ENCODE data around the gene VAMP1.
"Not testable (repeated sequence)": the region's sequence is repeated elsewhere in the genome, so short reads cannot be mapped to it uniquely, and the experiment has no call there.

The VAMP1 gene

DNA sequence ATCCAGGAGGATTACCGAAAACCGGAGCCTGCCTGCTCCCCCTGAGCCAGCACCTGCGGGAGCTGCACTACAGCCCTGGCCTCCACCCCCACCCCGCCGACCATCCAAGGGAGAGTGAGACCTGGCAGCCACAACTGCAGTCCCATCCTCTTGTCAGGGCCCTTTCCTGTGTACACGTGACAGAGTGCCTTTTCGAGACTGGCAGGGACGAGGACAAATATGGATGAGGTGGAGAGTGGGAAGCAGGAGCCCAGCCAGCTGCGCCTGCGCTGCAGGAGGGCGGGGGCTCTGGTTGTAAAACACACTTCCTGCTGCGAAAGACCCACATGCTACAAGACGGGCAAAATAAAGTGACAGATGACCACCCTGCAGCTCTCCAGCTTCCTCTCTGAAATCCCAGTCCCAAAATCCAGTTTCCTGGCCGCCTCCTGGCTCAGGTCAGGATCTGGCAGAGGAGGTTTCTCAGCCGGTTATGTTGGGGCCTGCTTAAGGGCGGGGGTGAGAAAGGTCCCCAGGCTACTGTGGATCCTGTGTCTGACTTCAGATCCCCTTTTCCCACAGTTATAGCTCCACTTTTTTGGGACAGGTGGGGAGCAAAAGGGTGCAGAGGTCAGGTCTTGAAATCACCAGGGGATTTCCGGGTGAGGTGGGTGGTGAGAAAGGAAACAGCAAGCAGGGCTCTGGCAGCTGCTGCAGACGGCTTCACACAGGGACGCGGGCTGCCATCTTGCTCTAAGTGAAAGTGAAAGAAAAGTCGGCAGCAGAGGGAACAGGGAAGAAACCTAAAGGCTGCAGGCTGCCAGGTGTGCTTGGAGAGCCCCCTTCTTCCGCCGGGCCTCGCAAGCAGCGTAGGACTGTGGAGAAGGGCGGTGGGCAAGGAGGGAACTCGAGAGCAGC is 18.9 kb downstream of the VAMP1 start, which contains the start of gene TAPBPL:
TSS of gene TAPBPL (plus strand) at position 695 of the 897 bp plus-strand sequence. CDS start 207 bp downstream, outside the sequence.
- peak; percentile 69 for DNase-seq

DNA sequence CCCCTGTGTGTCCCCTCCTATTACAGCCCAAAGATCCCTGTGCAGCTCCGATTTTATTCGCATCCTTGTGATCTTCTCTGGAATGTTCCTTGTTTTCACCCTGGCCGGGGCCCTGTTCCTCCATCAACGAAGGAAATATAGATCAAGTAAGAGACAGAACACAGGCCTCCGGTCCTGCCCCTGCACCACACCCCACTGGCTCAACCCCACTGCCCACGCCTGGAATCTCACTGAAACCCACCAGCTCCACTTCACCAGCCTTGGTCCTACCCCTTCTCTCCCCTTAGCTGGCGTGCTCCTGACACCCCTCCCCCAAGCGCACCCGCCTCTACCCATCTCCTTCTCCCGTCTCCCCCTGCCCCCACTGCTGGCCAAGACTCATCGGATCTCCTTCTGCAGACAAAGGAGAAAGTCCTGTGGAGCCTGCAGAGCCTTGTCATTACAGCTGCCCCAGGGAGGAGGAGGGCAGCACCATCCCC is 19.6 kb downstream of the VAMP1 start:
- DNase-seq = peak; percentile 31

DNA sequence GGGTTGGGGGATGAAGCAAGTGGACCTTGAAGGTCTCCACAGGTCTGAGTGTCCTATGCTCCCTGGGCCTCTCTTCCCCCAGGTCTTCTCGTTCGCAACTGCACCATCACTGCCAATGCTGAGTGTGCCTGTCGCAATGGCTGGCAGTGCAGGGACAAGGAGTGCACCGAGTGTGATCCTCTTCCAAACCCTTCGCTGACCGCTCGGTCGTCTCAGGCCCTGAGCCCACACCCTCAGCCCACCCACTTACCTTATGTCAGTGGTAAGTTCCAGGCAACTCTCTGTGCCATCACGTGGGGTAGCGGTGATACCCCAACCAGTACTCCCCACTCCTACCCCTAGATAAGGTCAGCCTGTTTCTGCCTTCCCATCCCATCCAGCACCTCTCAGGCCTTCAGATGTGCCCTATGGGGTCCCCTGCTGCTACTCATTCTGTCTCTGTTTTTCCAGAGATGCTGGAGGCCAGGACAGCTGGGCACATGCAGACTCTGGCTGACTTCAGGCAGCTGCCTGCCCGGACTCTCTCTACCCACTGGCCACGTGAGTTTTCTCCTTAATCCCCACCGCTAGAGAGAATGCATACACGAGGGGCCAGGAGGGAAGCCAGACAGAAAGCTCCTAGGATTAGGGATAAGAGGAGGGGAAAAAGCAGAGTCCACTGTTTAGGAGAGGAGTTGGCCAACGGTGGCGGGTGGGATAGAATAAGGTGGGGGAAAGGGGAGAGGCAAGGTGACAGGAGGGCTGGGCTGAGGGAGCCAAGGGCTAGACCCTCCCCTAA is 20.2 kb downstream of the VAMP1 start:
- DNase-seq = no peak

DNA sequence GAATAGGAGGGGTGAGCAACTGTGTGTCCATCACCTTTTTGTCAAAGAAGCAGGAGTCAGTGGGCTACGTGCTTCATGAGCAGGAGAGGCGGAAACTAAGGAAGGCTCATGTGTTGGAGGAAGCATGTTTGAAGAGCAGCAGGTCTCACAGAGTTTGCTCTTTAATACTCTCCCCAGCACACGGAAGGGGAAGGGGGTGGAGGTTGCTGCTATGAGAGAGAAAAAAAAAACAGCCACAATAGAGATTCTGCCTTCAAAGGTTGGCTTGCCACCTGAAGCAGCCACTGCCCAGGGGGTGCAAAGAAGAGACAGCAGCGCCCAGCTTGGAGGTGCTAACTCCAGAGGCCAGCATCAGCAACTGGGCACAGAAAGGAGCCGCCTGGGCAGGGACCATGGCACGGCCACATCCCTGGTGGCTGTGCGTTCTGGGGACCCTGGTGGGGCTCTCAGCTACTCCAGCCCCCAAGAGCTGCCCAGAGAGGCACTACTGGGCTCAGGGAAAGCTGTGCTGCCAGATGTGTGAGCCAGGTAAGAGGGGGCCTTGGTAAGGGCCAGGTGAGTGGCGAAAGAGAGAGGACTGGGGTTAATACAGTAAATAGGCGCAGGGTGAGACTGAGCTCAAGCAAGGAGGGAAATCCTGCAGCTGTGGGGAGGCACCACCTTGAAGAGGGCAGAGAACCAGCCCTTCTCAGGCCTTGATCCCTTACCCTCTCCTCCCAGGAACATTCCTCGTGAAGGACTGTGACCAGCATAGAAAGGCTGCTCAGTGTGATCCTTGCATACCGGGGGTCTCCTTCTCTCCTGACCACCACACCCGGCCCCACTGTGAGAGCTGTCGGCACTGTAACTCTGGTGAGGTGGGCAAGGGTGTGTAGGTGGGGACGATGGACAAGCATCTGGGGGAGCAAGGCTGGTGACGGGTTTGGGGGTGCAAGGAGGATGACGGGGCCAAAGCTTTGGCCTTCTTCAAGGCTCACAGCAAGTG is 25.5 kb downstream of the VAMP1 start, which contains the start of gene CD27:
TSS of gene CD27 (plus strand) at position 252 of the 985 bp plus-strand sequence. CDS start at position 393, 141 bp downstream.
- DNase-seq = no peak

DNA sequence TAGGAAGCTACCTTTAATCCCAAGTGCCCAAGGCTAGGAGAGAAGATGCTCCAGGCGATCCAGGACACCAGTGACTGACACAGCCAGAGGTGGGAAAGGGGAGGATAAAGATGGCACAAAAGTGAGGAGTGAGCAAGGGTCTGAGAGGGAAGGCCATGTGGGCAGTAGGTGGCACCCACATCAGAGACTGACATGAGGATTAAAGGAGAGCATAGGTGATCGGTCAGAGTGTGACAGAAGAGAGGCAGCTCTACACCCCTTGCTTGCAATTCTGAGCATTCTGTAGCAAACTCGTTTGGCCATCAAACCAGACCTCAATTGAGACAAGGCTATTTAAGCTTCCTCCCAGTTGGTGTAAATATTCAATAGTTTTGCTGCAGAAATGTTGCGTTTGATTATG is 26.4 kb downstream of the VAMP1 start:
- DNase-seq = no peak

DNA sequence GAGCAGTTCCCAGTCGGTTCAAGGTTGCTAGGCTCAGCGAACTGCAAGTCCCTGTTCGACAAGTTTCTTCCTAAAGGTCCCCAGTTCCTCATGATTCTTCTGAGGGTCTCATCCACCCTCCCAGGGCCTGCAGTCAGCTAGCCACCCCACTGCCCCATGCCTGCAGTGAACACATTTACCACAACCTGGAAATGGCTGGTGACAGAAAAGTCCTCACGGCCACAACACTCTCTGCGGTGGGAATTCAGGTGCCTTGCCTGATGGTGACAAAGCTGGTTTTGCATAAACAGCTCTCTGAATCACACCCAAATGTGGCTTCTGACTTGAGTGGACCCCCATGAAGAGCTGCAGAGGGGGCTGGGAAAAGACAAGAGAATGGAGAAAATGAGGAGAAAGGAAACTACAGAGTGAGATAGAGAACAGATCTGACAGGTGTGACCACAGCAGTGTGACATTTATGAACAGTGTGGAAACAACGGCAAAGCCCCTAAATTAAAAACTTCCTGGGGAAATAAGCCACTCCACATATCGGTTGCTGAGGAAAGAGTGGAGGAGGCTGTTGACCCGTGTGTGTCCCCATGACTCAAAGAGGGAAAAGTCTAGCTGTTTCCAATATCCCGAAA is 27.0 kb downstream of the VAMP1 start:
- DNase-seq = no peak

DNA sequence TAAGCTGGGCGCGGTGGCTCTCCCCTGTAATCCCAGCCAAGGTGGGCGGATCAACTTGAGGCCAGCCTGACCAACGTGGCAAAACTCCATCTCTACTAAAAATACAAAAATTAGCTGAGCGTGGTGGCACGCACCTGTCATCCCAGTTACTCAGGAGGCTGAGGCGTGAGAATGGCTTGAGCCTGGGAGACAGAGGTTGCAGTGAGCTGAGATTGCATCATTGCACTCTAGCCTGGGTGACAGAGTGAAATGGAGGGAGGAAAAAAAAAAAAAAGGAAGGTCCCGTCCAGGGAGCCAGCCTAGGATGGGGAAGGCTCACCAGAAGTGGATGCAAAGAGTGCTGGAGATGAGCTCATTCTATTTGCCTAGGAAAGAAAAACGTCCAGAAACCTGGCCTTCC is 27.6 kb downstream of the VAMP1 start:
- DNase-seq = no peak

DNA sequence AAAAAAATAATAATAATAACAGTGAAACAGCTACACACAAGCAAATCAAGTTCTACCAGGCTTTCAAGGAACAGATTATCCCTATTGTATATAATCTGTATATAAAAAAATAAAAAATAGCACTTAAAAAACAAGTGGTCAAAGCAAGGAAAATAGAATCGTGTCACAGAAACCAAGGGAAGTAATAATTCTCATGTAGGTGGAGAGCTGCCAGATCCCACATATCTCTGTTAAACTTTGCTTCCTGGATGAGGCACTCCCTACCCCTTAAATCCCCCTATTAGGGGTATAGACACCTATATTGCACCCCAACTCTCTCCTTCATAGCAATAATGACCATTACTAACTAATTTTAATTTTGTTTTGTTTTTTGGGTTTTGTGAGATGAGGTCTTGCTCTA is 30.1 kb downstream of the VAMP1 start:
- DNase-seq = no peak

DNA sequence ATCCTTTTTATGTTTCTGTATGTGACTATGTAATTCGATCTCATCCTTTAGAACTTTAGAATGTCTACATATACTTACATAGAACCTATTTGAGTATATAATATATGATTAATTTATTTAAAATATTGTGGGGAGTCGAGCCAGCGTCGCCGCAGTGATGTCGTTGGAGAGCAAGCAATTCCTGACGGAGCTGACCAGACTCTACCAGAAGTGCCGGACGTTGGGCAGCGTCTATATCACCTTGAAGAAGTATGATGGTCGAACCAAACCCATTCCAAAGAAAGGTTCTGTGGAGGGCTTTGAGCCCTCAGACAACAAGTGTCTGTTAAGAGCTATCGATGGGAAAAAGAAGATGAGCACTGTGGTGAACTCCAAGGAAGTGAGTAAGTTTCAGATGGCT is 32.1 kb downstream of the VAMP1 start:
- DNase-seq = no peak

DNA sequence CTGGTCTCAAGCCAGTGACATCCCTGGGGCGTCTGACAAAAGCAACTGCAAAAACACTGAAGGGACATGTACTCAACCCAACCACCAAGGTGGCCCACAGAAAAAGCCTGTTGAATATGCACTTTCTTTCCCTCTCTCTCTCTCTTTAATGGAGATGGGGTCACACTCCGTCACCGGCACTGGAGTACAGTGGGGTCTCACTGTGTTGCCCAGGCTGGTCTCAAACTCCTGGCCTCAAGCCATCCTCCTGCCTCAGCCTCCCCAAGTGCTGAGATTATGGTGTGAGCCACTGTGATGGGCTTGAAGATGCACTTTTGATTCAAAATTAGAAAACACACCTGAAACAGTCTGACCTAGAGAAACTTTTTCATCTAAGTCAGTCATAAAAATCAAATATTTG is 32.9 kb downstream of the VAMP1 start:
- DNase-seq = no peak

DNA sequence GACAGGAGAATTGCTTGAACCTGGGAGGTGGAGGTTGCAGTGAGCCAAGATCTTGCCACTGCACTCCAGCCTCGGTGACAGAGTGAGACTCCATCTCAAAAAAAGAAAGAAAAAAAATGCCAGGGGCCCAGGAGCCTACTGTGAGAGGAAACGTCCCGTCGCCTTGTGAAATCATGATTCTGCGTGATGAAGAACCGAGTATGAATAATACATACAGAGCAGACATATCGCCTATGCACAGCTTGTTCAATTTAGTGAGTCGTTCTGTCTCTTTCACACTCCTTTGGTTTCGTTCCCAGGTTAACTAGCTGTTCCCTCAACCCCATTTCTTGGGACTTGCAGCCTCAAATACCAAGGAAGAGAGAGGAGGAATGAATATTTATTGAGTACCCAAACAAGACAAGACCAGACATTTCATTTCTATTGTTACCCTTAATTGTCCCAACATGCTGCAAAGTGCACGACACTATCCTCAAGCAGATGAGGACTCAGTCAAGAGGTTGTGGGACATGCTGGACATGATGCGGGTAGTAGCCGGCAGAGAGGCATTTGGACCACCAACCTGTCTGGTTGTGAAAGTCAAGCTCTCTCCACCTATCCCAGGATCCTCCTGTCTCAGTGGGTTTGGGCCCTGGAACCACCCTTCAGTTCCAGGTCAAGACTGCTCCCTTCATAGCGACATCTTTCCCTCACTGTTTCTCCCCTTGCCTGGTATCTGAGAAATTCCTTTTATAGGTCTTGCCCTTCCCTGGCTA is 34.3 kb downstream of the VAMP1 start:
- no peak for DNase-seq

DNA sequence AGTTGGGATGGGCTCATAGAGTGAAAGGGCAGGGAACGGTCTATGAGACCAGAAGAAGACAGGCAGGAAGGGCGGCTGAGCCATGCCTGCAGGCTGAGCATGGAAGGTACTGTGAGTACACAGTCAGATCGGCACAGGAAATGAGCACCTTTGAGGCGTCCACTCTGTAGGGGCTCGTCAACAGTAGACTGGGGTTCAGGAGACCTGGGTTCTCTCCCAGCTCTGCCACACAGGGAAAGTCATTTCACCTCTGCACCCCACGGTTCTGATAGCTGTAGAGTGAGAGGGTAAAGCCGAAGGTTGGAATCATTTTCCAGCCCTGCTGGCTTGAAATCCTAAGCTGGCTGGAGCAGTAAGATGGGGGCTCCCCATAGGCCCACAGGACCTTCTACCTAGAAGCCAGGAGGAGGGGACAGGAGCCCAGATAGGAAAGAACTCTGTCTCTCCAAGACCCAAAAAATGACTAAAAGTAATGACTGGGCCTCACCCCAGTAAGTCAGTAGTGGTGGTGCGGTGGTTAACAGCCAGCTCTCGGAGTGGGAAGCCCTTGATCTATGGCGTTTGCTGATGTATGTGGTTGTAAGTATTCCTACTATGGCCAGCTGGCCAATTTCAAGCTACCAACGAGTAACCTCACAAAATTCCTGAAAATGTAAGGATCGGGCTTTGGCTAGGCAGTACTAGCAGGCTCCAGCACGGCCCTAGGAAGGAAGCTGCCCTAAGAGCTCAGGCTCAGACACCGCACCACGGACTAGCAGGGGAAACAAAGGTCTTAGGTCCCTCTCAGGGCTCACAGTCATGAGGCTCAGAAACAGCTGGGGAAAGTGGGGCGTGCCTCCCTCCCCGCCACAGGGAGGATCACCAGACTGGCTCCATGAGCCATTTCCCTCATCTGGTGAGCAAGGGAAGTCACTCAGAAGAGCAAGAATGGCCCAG is 36.0 kb downstream of the VAMP1 start:
- no peak for DNase-seq

DNA sequence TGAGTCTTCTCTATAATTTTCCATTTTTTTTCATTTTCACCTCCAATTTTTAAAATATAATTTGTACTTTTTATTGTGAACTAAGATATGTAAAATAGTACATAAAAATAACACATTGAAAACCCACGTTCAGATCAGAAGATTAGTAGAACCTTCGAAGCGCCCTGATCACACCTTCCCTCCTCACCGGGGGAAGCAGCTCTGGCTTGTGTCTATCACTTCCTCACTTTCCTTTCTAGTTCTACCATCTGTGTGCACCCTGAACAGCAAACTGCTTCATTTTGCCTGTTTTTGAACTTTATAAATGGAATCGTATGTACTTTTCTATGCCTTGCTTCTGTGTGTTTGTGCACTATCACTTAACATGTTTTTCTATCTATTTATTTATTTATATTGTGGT is 37.5 kb downstream of the VAMP1 start:
- no peak for DNase-seq

DNA sequence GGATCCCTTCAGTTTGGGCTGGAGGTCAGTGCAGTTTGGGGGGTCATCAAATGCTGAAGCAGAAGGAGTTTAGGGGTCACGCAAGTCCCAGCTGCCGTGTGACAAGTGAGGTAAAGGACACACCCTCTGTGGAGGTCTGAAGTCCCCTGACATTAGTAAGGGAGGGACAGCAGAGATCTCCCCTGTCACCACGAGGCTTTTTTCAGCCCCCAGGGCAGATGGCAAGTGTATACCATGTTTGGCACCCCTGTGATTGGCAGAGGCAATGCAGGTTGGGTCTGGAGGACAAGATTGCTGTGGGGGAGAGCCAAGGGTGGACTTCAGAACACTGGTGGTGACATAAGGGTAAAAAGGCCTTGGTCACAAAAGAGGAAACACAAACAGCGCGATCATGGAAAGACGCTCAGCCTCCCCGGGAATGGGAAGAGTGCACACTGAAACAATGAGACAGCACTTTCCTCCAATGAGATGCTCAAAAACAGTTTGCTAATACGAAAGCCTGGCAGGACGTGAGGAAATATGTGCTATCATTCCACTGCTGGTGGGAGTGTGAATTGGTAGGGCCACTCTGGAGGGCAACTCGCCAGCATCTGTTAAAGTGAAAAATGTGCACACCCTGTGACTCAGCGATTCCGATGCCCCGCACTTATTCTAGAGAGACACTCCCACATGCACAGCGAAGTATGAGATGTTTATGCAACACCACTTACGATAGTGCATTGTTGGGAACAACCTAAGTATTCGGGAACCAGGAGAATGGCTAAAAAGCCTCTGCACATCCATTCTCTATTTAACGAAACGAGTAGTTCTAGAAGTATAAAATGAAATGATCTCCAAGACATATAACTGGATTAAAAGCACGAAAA is 40.1 kb downstream of the VAMP1 start:
- DNase-seq = peak; percentile 42

DNA sequence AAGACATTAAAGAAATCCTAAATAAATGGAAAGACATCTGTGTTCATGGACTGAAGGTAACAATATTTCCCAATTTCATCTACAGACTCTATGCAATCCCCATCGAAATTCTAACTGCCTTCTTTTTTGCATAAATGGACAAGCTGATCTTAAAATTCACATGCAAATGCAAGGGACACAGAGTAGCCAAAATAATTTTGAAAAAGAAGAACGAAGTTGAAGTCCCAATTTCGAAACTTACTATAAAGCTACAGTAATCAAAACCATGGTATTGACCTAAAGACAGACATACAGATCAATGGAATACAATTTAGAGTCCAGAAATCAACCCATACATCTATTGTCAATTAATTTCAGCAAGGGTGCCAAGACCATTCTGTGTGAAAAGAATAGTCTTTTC is 42.2 kb downstream of the VAMP1 start:
- DNase-seq = no peak

DNA sequence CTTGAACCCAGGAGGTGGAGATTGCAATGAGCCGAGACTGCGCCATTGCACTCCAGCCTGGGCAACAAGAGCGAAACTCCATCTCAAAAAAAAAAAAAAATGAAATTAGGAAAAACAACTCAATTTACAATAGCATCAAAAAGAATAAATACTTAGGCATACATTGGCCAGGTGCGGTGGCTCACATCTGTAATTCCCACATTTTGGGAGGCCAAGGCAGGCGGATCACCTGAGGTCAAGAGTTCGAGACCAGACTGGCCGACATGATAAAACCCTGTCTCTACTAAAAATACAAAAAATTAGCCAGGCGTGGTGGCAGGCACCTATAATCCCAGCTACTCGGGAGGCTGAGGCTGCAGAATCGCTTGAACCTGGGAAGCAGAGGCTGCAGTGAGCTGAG is 42.7 kb downstream of the VAMP1 start:
- not testable (repeated sequence) for DNase-seq

DNA sequence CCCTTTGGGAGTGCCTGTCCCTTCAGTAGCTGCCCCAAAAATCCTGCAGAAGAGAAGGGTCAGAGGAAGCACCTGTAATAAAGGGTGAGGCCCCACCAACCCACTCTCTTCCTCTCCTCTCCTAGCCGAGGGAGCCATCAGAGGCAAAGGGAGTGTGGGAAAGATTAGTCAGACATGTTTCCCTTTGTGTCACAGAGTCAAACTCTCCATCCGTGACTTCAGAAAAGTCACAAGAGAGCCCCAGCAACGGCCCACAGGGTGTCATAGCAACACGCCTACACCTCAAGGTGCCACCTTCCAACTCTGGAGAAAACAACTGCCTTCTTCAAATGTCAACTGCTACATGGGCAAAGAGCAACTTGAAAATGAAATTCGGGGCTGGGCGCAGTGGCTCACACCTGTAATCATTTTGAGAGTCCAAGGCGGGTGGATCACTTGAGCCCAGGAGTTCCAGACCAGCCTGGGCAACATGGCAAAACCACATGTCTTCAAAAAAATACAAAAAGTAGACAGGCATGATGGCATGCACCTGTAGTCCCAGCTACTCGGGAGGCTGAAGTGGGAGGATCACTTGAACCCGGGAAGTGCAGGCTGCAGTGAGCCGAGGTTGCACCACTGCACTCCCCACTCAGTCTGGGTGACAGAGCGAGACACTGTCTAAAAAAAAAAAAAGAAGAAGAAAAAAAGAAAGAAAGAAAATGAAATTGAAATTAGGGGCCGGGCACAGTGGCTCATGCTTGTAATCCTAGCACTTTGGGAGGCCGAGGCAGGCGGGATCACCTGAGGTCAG is 43.4 kb downstream of the VAMP1 start:
- no peak for DNase-seq
